Measurements from ENCODE around the gene GJB1. TPM values are rescaled to one million over a fixed set of nuclear protein-coding genes. Genes with fewer than 3 reads are reported as not detected.
"Not testable (repeated sequence)": the region's sequence is repeated elsewhere in the genome, so short reads cannot be mapped to it uniquely, and the experiment has no call there.

GJB1 gene
- not detected in 2 replicates for total RNA-seq

GRCh38 chrX:71222929-71223328 is at the start of gene GJB1:
GJB1 (plus strand) TSS chrX:71223224; CDS start chrX:71223708, 484 bp downstream.
- DNase-seq (ENCODE audit: extremely low read depth, low read depth, low spot score): no peak

DNA sequence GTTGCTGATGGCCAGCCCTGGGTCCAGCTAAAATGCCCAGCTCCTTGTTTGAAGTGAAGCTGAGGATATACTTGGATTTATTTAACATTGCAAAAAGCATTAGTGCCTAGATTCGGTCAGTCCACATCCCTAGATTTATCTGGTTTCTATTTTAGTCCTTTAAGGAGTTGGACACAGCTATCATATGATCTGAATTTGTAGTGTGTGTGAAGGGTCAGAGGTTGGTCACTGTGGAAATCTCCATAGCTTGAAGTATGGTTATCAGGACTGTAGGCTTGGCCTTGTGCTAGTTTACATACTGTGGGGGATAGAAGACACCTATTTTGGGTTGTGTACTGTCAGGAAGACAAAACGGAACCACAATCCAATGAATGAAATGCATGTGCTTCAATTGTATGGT is 49.6 kb upstream of the GJB1 start:
- DNase-seq (ENCODE audit: extremely low read depth, low read depth, low spot score): no peak

DNA sequence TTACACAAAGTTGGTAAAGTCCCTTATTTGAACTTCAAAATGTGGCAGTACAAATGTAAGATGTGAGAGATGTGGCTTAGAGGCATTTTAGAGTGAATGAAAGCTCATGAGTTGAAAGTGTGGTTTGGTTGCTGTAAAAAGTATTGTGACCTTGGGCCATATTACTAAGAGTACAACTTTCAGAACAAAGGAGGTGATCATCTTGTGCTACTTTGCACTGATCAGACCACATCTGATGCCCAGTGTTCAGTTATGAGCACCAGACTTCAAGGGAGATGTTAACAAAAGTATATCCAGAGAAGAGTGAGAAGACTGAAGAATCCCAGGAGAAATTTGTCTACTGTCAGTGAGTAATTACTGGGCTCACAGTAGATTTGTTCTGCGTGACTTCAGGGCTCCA is 48.2 kb upstream of the GJB1 start:
- DNase-seq (ENCODE audit: extremely low read depth, low read depth, low spot score): no peak

DNA sequence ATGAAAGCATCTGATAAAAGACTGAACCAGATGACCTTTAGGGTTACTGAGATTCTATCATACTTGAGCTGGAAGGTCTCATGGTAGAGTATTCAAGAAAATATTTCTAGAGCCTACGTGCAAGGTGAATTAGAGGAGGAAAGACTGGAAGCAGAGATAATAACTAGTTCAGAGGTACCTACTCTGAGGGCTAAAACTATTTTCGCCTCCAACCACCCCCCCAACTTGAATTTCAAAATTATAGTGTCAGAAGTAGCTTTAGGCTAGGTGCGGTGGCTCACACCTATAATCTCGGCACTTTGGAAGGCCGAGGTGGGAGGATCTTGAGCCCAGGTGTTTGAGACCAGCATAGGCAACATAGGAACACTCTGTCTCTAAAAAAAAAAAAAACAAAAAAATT is 47.5 kb upstream of the GJB1 start:
- DNase-seq (ENCODE audit: extremely low read depth, low read depth, low spot score): no peak

- no peak for DNase-seq (ENCODE audit: extremely low read depth, low read depth, low spot score)
These were observed 45.7 kb upstream of the GJB1 start for GRCh38 chrX:71177327-71177726.

- DNase-seq (ENCODE audit: extremely low read depth, low read depth, low spot score): peak; percentile 39
These were observed 44.1 kb upstream of the GJB1 start for GRCh38 chrX:71178908-71179307.

DNA sequence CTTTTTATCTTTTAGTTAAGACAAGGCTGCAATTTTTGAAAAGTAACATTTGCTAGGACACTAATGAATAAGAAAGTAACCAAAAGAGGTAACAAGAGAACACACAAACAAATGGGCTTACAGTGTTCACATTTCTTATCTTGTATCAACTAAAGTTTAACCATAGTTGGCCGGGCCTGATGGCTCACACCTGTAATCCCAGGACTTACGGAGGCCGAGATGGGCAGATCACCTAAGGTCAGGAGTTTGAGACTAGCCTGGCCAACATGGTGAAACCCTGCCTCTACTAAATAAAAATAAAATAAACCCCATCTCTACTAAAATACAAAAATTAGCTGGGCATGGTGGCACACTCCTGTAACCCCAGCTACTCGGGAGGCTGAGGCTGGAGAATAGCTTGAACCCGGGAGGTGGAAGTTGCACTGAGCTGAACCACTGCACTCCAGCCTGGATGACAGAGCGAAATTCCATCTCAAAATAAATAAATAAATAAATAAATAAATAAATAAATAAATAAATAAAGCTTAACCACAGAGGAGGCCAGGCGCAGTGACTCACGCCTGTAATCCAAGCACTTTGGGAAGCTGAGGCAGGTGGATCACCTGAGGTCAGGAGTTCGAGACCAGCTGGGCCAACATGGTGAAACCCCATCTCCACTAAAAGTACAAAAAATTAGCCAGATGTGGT is 42.3 kb upstream of the GJB1 start:
- DNase-seq (ENCODE audit: extremely low read depth, low read depth, low spot score): not testable (repeated sequence)

- no peak for DNase-seq (ENCODE audit: extremely low read depth, low read depth, low spot score)
These were observed 41.5 kb upstream of the GJB1 start for GRCh38 chrX:71181558-71181909.

DNA sequence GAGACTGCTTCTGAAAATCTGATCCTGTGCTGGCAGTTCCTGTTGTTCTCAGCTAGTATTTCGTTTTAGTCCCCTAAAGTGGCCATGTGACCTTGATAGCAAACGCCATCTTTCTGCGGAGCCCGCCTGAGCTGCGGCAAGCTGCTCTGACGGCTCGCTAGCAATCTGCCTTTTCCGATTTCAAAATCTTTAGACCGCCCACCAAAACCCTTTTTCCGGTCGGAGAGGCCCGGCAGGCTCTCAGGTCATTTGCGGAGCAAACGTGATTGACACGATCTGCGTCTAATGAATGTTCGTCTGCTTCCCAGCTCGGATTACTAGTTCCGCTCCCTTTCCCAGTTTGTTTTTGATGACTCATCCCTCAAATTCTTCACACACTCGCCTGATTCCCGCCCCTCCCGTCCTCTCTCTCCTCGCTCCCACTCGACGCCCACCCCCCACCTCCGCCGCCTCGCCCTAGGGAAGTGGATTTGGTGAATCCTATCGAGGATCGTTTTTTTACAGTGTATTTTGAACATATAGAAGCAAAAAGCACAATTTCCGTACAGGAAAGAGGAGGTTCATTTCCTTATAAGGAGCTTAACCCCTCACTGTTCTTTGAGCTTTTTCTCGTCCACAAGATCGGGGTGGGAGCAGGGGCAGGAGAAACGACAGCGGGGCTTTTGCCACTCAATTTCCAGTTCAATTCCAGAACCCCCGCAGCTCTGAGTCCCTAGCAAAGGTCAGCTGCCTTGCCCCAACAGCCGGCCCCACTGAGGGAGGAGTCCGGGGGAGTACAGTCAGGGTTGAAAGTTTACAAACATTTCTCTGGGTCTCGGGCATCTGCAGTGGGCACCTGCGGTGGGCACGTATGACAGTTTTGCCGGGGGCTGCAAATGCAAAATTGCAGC is 40.9 kb upstream of the GJB1 start:
- DNase-seq (ENCODE audit: extremely low read depth, low read depth, low spot score): peak; percentile 80

GRCh38 chrX:71182871-71183270 is 40.2 kb upstream of the GJB1 start:
- no peak for DNase-seq (ENCODE audit: extremely low read depth, low read depth, low spot score)

DNA sequence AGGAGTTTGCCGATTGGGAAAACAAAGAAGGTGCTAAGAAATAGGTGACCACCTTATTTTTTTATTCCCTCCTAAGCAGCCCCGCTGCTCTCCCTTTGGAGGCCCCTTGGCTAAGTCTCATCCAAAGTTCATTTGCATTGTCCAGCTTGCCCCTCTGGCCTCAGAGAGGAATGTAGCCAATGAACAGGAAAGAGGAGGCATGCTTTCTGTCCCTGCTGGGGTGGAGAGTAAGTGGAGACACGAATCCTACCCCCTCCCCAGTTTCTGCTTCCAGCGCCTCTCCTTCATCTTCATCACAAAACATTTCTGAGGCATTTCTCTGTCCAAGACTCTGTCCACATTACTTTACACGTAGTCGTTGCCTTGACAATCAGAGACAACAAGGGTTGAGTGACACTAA is 39.7 kb upstream of the GJB1 start:
- no peak for DNase-seq (ENCODE audit: extremely low read depth, low read depth, low spot score)

- no peak for DNase-seq (ENCODE audit: extremely low read depth, low read depth, low spot score)
These were observed 38.9 kb upstream of the GJB1 start for GRCh38 chrX:71184092-71184491.

DNA sequence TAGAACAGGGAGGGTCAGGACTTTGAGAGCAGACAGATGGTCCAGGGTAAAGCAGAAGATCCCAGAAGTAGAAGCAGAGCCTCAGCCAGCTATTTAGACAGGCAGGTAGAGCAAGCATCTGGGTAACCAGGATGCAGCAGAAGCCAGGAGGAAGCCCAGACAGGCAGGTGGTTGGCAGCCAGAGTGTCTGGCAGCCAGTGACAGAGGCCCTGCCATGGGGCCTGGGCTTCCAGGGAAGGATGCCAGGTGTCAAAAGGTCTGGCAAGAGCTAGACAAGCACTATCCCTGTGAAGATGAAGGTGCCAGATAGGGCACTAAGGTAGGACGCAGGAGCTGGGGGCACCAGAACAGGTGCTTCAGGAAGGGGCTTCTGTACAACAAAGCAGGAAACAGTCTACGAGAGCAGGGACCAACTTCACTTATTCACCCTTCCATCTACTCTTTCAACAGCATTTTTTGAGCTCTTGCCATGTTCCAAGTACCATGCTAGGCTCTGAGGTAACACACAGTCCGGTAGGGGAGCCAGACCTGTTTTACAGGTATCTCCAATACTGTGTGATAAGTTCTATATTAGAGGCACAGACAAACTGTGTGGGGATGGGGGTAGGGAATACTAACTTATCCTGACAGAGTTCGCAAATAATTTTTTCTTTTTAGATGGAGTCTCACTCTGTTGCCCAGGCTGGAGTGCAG is 38.1 kb upstream of the GJB1 start:
- DNase-seq (ENCODE audit: extremely low read depth, low read depth, low spot score): no peak

DNA sequence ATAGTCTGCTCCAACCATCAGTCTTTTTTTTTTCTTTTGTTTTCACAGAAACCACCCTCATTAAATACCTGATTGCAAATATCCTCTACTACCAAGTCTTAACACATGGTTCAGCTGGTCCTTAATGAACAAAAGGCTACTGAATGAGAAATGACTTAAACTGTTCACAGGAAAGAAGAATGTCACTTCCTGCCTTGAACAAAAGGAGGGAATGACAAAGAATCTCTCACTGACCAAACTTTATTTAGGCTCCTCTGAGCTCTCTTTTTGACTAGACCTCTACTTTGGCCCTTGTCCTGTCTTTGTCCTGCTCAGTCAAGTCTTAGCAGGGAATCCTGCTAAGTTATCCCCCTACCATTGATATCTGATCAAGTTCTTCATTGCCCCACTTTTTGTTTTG is 31.8 kb upstream of the GJB1 start:
- DNase-seq (ENCODE audit: extremely low read depth, low read depth, low spot score): no peak

DNA sequence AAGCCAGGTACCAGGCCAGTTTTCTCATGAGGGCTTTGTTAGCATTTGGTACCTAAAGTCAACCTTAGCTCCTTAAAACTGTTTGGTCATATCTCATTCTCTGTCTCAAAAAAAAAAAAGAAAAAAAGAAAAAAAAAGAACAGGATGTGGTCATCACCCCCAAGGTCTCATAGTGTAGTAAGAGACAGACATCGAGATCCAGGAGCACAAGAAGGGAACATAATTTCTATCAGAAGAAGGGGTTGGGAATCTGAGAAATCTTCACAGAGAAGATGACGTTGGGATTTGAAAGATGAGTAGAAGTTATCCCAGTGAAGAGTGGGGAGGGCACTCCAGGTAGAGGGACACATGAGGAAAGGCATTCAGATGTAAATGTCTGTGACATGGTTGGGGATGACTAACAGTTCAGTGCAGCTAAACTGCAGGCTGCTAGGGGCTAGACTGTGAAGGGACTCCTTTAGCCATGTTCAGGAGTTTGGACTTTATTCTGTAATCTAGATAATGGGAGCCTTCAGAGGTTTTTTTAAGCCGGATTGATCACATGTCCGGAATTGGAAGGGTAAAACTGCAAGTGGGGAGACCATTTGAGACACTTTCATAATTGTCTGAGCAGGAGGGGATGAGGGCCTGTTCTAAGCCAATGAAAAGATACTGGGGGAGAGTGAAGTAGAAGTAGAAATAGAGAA is 26.9 kb upstream of the GJB1 start:
- no peak for DNase-seq (ENCODE audit: extremely low read depth, low read depth, low spot score)

- no peak for DNase-seq (ENCODE audit: extremely low read depth, low read depth, low spot score)
These were observed 25.0 kb upstream of the GJB1 start for GRCh38 chrX:71198066-71198465.

GRCh38 chrX:71199252-71200008 is 23.6 kb upstream of the GJB1 start:
- DNase-seq (ENCODE audit: extremely low read depth, low read depth, low spot score): no peak

GRCh38 chrX:71210816-71211215 is 12.2 kb upstream of the GJB1 start:
- no peak for DNase-seq (ENCODE audit: extremely low read depth, low read depth, low spot score)

DNA sequence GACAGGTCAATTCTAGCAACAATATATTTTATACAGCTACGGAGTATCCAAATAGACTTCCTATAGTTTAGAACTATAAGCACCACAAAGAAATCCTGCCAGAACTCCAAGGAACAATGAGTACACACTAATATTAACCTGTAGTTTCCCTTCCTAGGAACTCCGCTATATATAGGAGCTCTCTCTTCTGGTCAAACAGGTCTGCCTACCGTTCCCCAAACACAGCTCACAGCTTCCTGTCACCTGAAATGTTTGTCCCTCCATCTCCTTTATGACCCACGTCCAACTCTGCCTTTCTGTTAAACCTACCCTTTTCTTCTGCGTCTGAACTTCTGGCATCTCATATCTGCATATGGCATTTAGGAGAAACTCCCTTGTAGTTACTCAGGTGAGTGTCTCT is 10.5 kb upstream of the GJB1 start:
- DNase-seq (ENCODE audit: extremely low read depth, low read depth, low spot score): no peak

GRCh38 chrX:71214152-71214551 is 8.9 kb upstream of the GJB1 start:
- DNase-seq (ENCODE audit: extremely low read depth, low read depth, low spot score): no peak

Measured in glomerular endothelial cell (primary cell).